Right lobe of liver (tissue), 6 donors: ENCODE results near the gene PPP6R1. TPM values are rescaled to one million over a fixed set of nuclear protein-coding genes. Genes with fewer than 3 reads are reported as not detected.
"Not testable (repeated sequence)": the region's sequence is repeated elsewhere in the genome, so short reads cannot be mapped to it uniquely, and the experiment has no call there.

Experiments
- ATAC-seq, 4 donors: fragments of 200-7000 bp; cut with Tn5 transposase; one replicate each; pipeline ENCODE4 v1.9.1; 2020; ENCODE audit warnings: mild to moderate bottlenecking in 4 of 4, moderate library complexity in 4 of 4
- DNase-seq, 3 donors: peaks; one replicate each; pipeline ENCODE4 v3.0.0-alpha.2; 2020
- H3K27ac ChIP-seq, 3 donors: fragments of 200-600 bp; one replicate each; pipeline ENCODE4 v1.8.0; 2022
- H3K27me3 ChIP-seq, 2 donors: fragments of 200-600 bp; one replicate each; pipeline ENCODE4 v1.8.0; 2022
- H3K36me3 ChIP-seq, 4 donors: fragments of 200-600 bp; sonication (generic) in 1 of 4; one replicate each; pipeline versions ENCODE4 v1.5.1 to v1.8.0; 2017 to 2022; ENCODE audit warnings: control low read depth in 1 of 4
- H3K4me1 ChIP-seq, 4 donors: fragments of 200-600 bp; sonication (generic) in 1 of 4; one replicate each; pipeline versions ENCODE4 v1.5.1 to v1.8.0; 2017 to 2022; ENCODE audit warnings: control low read depth in 1 of 4
- H3K4me3 ChIP-seq, 3 donors: fragments of 200-600 bp; one replicate each; pipeline ENCODE4 v1.8.0; 2022
- H3K9me3 ChIP-seq, 4 donors: fragments of 200-600 bp; sonication (generic) in 1 of 4; one replicate each; pipeline versions ENCODE4 v1.5.1 to v1.8.0; 2017 to 2022; ENCODE audit warnings: control low read depth in 1 of 4
- CTCF ChIP-seq, 4 donors: fragments of 200-600 bp in 3 of 4; fragments of 450-650 bp in 1 of 4; IDR thresholded peaks; one replicate each; pipeline versions ENCODE4 v1.5.1 to v1.8.0; 2016 to 2022; ENCODE audit warnings: antibody characterized with exemption in 4 of 4, mild to moderate bottlenecking in 2 of 4
- POLR2A ChIP-seq: fragments of 450-650 bp; IDR thresholded peaks from one replicate; pipeline ENCODE4 v1.6.1; 2017; ENCODE audit warnings: antibody characterized with exemption, mild to moderate bottlenecking
- WGBS: methylation state at CpG from one replicate; pipeline ENCODE4 v1.1.6; 2018; ENCODE audit warnings: low coverage, low lambda C conversion rate; ENCODE audit not compliant: insufficient coverage; ENCODE audit errors: missing lambda C conversion rate; 5-methylcytosine and 5-hydroxymethylcytosine counted together
- intact Hi-C, 2 donors: fragments of 100-400 bp; cut with DNase I; formaldehyde crosslinking; loops; one replicate each; pipeline versions ENCODE4 v1.11.2 to v1.14.1; 2022
- total RNA-seq, 6 experiments: library from RNA; depleted of rRNA in 2 of 6; stranded (reverse); fragments of >200 nt in 2 of 6; fragmentation: NEBNext Ultra II Directional in 3 of 6; extraction: Animal tissue kit (Norgen Biotek cat#: 25700) in 3 of 6; gene quantifications; one replicate each; pipeline versions ENCODE4 v1.1.0 to v1.2.4, GENCODE V29; 2016 to 2023
- donor health status: DM: no; HTN: yes; CAD: no.
- donor health status: DM: no; HTN: no; CAD: no.
- donor health status: DM: no; HTN: no; CAD: no.
- donor health status: DM: no; HTN: yes; CAD: no.
- donor health status: DM: no; HTN: yes; CAD: no.

Gene PPP6R1
- total RNA-seq, 6 experiments from 2014 or later: 26.4 to 39.6 (median 30.2) TPM

- 86% methylated on average over 7 of the region's 18 CpGs for WGBS
- peaks cover 0 to 25% (median 6%) of the 10 kb centered on the region in 4 donors for H3K36me3 ChIP-seq
- H3K4me3 ChIP-seq: no peak overlapping the region
- H3K4me1 ChIP-seq: peaks cover 0 to 13% (median 5%) of the 10 kb centered on the region in 4 donors
- ATAC-seq (no peak), DNase-seq (no peak)
- no peak overlapping the region for H3K27ac ChIP-seq
- no peak for TF ChIP-seq CTCF (IDR thresholded peaks at IDR 0.05)
- no peak for TF ChIP-seq POLR2A
- intact Hi-C loops: no loop called here
- no peaks in the 10 kb centered on the region for H3K9me3 ChIP-seq
- no peaks in the 10 kb centered on the region for H3K27me3 ChIP-seq
Measured at GRCh38 chr19:55226788-55227187, 32.0 kb downstream of the PPP6R1 start.

- no peak overlapping the region for H3K27ac ChIP-seq
- 87% methylated on average over 3 of the region's 9 CpGs for WGBS
- intact Hi-C loops: no loop called here
- ATAC-seq (no peak), DNase-seq (no peak)
- no peak overlapping the region for H3K4me3 ChIP-seq
- H3K36me3 ChIP-seq: peaks cover 0 to 21% (median 4%) of the 10 kb centered on the region in 4 donors
- no peaks in the 10 kb centered on the region for H3K27me3 ChIP-seq
- TF ChIP-seq POLR2A (no peak), CTCF (IDR thresholded peaks at IDR 0.05) (no peak)
- peaks cover 0 to 13% (median 5%) of the 10 kb centered on the region in 4 donors for H3K4me1 ChIP-seq
- no peaks in the 10 kb centered on the region for H3K9me3 ChIP-seq
Measured at GRCh38 chr19:55226273-55226672, 32.5 kb downstream of the PPP6R1 start.

- WGBS: 92% methylated on average over 4 of the region's 7 CpGs
- Histone ChIP-seq H3K4me3 (no peak overlapping the region), H3K36me3 (peaks cover 0 to 13% (median 1%) of the 10 kb centered on the region in 4 donors), H3K4me1 (peaks cover 0 to 13% (median 5%) of the 10 kb centered on the region in 4 donors), H3K9me3 (no peaks in the 10 kb centered on the region), H3K27me3 (no peaks in the 10 kb centered on the region), H3K27ac (no peak overlapping the region)
- TF ChIP-seq POLR2A: no peak
- TF ChIP-seq CTCF (IDR thresholded peaks at IDR 0.05): no peak
- ATAC-seq: no peak
- DNase-seq: no peak
- intact Hi-C loops: no loop called here
Measured at GRCh38 chr19:55225415-55225958, 33.3 kb downstream of the PPP6R1 start.

- WGBS: 70% methylated on average over 3 of the region's 11 CpGs
- not testable (repeated sequence) for DNase-seq
Measured at GRCh38 chr19:55224679-55225414, 34.0 kb downstream of the PPP6R1 start.

GRCh38 chr19:55224038-55224665, 34.7 kb downstream of the PPP6R1 start:
- WGBS: 57% methylated on average over 4 of the region's 26 CpGs
- TF ChIP-seq CTCF (IDR thresholded peaks at IDR 0.05): no peak
- no peak for TF ChIP-seq POLR2A
- Histone ChIP-seq H3K36me3 (peaks cover 0 to 5% (median 0%) of the 10 kb centered on the region in 4 donors), H3K9me3 (no peaks in the 10 kb centered on the region), H3K27me3 (no peaks in the 10 kb centered on the region), H3K4me1 (peaks cover 0 to 5% (median 4%) of the 10 kb centered on the region in 4 donors), H3K27ac (no peak overlapping the region), H3K4me3 (no peak overlapping the region)
- no peak for ATAC-seq
- intact Hi-C loops: no loop called here
- DNase-seq: no peak

More at GRCh38 chr19:55224679-55225414, 34.0 kb downstream of the PPP6R1 start:
- ATAC-seq, H3K4me3 ChIP-seq, intact Hi-C loops, H3K27me3 ChIP-seq, H3K9me3 ChIP-seq, H3K36me3 ChIP-seq, H3K27ac ChIP-seq: not testable (repeated sequence)
- H3K4me1 ChIP-seq: peaks cover 0 to 12% (median 5%) of the 10 kb centered on the region in 4 donors
